GM21447 (cell line): ENCODE data around the gene ABI3.

Source experiments
- ATAC-seq: cut with Tn5 transposase; IDR thresholded peaks from one replicate; pipeline ENCODE4 v1.9.1; 2021; ENCODE audit not compliant: unreplicated experiment

ABI3 gene

GRCh38 chr17:49196520-49196919 is 14.0 kb upstream of the ABI3 start:
- no peak for ATAC-seq

GRCh38 chr17:49197346-49197998 is 13.0 kb upstream of the ABI3 start:
- no peak for ATAC-seq

- ATAC-seq = no peak
These were observed 12.3 kb upstream of the ABI3 start for GRCh38 chr17:49198211-49198610.

- ATAC-seq = no peak
These were observed 10.0 kb upstream of the ABI3 start for GRCh38 chr17:49200423-49201083.

- ATAC-seq = no peak
These were observed 9.0 kb upstream of the ABI3 start for GRCh38 chr17:49201481-49201927.

- ATAC-seq = no peak
These were observed 6.7 kb upstream of the ABI3 start for GRCh38 chr17:49203796-49204195.

GRCh38 chr17:49204516-49204915 is 6.0 kb upstream of the ABI3 start:
- no peak for ATAC-seq

GRCh38 chr17:49209061-49209571 is 1.4 kb upstream of the ABI3 start:
- ATAC-seq = no peak

GRCh38 chr17:49213399-49213798 is 2.9 kb downstream of the ABI3 start:
- ATAC-seq = no peak

- ATAC-seq = no peak
These were observed 3.3 kb downstream of the ABI3 start for GRCh38 chr17:49213847-49214246.

GRCh38 chr17:49214676-49215360 is 4.3 kb downstream of the ABI3 start:
- ATAC-seq = no peak

- no peak for ATAC-seq
These were observed 6.0 kb downstream of the ABI3 start for GRCh38 chr17:49216482-49216881.

GRCh38 chr17:49216953-49217650 is 6.6 kb downstream of the ABI3 start:
- ATAC-seq = no peak

GRCh38 chr17:49217651-49218413 is 7.3 kb downstream of the ABI3 start:
- peak; percentile 54 for ATAC-seq

GRCh38 chr17:49218941-49219913 is 8.7 kb downstream of the ABI3 start:
- no peak for ATAC-seq

GRCh38 chr17:49219987-49220386 is 9.5 kb downstream of the ABI3 start:
- no peak for ATAC-seq

GRCh38 chr17:49223168-49223516 is 12.6 kb downstream of the ABI3 start:
- no peak for ATAC-seq

- no peak for ATAC-seq
These were observed 13.2 kb downstream of the ABI3 start for GRCh38 chr17:49223517-49224197.
